ENCODE data around the gene FYB2.

GRCh38 chr1:56712150-56712549 lies 107.1 kb downstream of the FYB2 start:
- TF ChIP-seq, protein P1, sequence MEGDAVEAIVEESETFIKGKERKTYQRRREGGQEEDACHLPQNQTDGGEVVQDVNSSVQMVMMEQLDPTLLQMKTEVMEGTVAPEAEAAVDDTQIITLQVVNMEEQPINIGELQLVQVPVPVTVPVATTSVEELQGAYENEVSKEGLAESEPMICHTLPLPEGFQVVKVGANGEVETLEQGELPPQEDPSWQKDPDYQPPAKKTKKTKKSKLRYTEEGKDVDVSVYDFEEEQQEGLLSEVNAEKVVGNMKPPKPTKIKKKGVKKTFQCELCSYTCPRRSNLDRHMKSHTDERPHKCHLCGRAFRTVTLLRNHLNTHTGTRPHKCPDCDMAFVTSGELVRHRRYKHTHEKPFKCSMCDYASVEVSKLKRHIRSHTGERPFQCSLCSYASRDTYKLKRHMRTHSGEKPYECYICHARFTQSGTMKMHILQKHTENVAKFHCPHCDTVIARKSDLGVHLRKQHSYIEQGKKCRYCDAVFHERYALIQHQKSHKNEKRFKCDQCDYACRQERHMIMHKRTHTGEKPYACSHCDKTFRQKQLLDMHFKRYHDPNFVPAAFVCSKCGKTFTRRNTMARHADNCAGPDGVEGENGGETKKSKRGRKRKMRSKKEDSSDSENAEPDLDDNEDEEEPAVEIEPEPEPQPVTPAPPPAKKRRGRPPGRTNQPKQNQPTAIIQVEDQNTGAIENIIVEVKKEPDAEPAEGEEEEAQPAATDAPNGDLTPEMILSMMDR (IDR thresholded peaks at IDR 0.05 in 2 of 3, conservative IDR thresholded peaks at IDR 0.05 in 1 of 3; ENCODE audit: control insufficient read depth in 2 of 3, extremely low read depth in 1 of 3, insufficient read depth in 1 of 3, low read depth in 3 of 3, low read length in 3 of 3) = no peak
- TF ChIP-seq SREBF2 (IDR thresholded peaks at IDR 0.05; ENCODE audit: low read length) = no peak
- TF ChIP-seq ZSCAN29 (IDR thresholded peaks at IDR 0.05) = no peak
- TF ChIP-seq EZH2 (IDR thresholded peaks at IDR 0.05; ENCODE audit: borderline replicate concordance, control insufficient read depth, low read depth, low read length) = no peak
- no peak for TF ChIP-seq ZZZ3 (IDR thresholded peaks at IDR 0.05; ENCODE audit: control insufficient read depth, insufficient read length, low read depth)

Data from GM12878 (cell line).